SKM-1 treated with dmso at 0.1 percent for 144 hours (cell line): ENCODE measurements around the gene SMAD3.

Source experiments
- DNase-seq: peaks from one replicate; lab custom pipeline; 2025; ENCODE audit not compliant: unreplicated experiment; lab: John Stamatoyannopoulos, UW

SMAD3 gene

GRCh38 chr15:67035886-67036285, 29.5 kb upstream of the SMAD3 start:
- no peak for DNase-seq

- no peak for DNase-seq
Measured at GRCh38 chr15:67036775-67037555, 28.4 kb upstream of the SMAD3 start.

GRCh38 chr15:67037694-67038093, 27.7 kb upstream of the SMAD3 start:
- no peak for DNase-seq

- no peak for DNase-seq
Measured at GRCh38 chr15:67038736-67039135, 26.7 kb upstream of the SMAD3 start.

GRCh38 chr15:67039384-67040075, 25.9 kb upstream of the SMAD3 start:
- DNase-seq = no peak

GRCh38 chr15:67040277-67040676, 25.1 kb upstream of the SMAD3 start:
- no peak for DNase-seq

GRCh38 chr15:67042551-67043142, 22.8 kb upstream of the SMAD3 start:
- DNase-seq = no peak

- no peak for DNase-seq
Measured at GRCh38 chr15:67043939-67044771, 21.2 kb upstream of the SMAD3 start.

GRCh38 chr15:67047149-67047661, 18.2 kb upstream of the SMAD3 start:
- DNase-seq = no peak

- peak; percentile 45 for DNase-seq
Measured at GRCh38 chr15:67048281-67049279, 16.8 kb upstream of the SMAD3 start.

- DNase-seq = no peak
Measured at GRCh38 chr15:67049351-67050044, 15.9 kb upstream of the SMAD3 start.

GRCh38 chr15:67050062-67050461, 15.3 kb upstream of the SMAD3 start:
- no peak for DNase-seq

- DNase-seq = no peak
Measured at GRCh38 chr15:67050522-67051087, 14.8 kb upstream of the SMAD3 start.

- no peak for DNase-seq
Measured at GRCh38 chr15:67051088-67052045, 14.0 kb upstream of the SMAD3 start.

- DNase-seq = no peak
Measured at GRCh38 chr15:67054676-67055075, 10.7 kb upstream of the SMAD3 start.

- no peak for DNase-seq
Measured at GRCh38 chr15:67059127-67059553, 6.3 kb upstream of the SMAD3 start.

- DNase-seq = no peak
Measured at GRCh38 chr15:67061811-67062368, 3.5 kb upstream of the SMAD3 start.
